Activated CD4-positive, alpha-beta T cell treated with anti-CD3 and anti-CD28 coated beads, Interleukin-2, amount 50 U/mL, for 48 hours (primary cell): ENCODE data around the gene CNTNAP2.
"Not testable (repeated sequence)": the region's sequence is repeated elsewhere in the genome, so short reads cannot be mapped to it uniquely, and the experiment has no call there.

Source experiments
- DNase-seq, 2 experiments: peaks; one replicate each; pipeline ENCODE4 v3.0.0-alpha.2; 2020

The CNTNAP2 gene

DNA sequence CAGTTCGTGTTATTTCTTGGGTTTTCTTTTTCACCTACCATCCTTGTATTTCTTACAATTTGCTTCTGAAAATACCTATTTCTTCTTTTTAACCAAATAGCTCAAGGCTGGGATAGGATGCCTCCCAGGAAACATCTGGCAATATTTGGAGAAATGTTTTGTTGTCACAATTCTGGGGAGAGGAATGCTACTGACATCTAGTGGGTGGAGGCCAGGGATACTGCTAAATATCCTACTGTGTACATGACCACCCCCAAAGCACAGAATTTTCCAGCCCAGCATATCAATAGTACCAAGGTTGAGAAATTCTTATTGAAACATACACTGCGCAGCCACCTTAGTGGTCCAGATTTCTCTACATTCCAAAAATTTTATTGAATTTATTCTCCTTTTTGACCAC, 55.5 kb downstream of the CNTNAP2 start:
- no peak for DNase-seq

GRCh38 chr7:146175716-146176115, 59.1 kb downstream of the CNTNAP2 start:
- no peak for DNase-seq

DNA sequence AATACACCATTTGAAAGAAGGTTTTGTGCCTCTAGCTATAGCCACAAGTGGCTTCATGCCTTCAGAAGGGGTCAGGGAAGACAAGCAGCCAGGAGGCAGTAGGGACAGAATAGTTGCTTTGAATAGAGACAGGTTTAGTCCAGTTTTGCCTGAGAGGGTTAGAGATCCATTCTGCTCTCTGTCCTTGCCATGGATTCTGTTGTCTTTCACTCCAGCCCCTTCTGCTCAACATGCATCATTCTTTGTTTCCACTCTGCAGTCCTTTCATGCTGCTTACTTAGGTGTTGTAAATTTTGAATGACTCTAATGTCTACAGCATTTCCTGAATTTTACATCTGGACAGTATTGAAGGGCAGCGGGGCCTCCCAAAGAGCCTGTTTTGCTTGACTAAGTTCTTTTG, 60.3 kb downstream of the CNTNAP2 start:
- no peak for DNase-seq

- no peak for DNase-seq
Measured at GRCh38 chr7:146177301-146177700, 60.7 kb downstream of the CNTNAP2 start.

- no peak for DNase-seq
Measured at GRCh38 chr7:146185844-146186243, 69.2 kb downstream of the CNTNAP2 start.

DNA sequence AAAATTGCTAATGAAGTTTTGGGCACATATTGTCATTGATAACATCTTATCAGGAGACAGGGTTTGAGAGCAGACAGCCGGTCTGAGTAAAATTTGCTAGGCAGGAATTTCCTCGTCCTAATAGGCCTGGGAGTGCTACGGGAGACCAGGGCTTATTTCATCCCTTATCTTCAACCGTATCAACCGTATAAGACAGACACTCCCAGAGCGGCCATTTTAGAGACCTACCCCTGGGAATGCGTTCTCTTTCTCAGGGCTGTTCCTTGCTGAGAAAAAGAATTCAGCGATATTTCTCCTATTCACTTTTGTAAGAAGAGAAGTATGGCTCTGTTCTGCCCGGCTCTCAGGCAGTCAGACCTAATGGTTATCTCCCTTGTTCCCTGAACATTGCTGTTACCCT, 74.8 kb downstream of the CNTNAP2 start:
- not testable (repeated sequence) for DNase-seq

GRCh38 chr7:146201945-146202344, 85.3 kb downstream of the CNTNAP2 start:
- DNase-seq, result no peak

GRCh38 chr7:146206270-146206669, 89.7 kb downstream of the CNTNAP2 start:
- DNase-seq, result no peak

DNA sequence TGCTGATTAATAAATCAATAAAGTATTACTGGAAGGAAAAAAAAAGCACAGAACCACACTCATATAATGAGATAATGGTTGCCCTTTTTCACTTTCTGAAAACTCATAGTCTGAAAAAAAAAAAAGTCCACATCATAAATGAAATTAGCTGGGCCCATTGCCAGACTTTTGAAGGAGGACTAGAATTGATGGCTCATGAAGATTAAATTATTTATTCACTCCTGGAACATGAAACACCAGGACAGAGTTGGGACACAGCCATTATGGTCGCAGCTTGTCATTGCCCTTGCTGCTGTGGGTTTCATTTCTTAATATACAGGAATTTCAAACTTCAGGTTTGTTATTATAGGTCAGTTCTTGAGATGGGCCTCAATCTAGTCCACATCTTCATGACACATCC, 91.9 kb downstream of the CNTNAP2 start:
- no peak for DNase-seq

GRCh38 chr7:146214842-146215241, 98.2 kb downstream of the CNTNAP2 start:
- DNase-seq, result no peak

- DNase-seq, result no peak
Measured at GRCh38 chr7:146216396-146217041, 99.9 kb downstream of the CNTNAP2 start.

GRCh38 chr7:146223851-146224250, 107.2 kb downstream of the CNTNAP2 start:
- DNase-seq, result no peak

DNA sequence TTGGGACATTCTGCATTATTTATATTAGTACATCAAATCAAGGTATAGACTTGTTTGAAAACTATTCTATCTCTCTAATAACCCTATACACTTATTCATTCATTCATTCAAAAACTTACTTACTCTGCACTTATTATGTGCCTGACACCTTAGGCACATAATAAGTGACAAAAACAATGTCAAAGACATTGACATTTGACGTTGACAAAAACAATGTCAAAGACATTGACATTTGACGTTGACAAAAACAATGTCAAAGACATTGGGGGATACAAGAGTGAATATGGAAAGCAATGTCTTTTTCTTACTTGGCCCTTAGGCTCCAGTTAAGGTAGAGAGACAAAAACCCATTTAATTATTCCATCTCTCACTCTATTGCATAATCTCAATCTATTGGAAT, 116.0 kb downstream of the CNTNAP2 start:
- no peak for DNase-seq

DNA sequence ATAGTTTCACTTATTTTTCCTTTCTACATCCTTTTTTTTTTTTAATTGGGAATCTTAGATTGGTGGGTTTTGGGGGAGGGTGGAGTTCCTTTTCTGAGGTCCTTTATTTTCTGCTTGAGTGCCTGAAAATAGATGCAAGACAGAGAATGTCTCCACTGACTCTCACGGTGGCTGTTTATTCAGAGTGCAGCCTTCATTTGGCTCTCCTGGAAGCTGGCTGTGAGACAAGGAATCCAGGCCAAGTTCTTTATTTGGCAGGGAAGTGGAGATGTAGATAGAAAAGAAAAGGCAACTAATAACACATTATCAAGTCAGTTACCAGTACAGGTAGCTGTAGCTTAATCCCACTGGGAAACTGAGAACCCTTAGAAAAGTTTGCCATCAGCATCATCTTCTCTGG, 118.6 kb downstream of the CNTNAP2 start:
- DNase-seq, result no peak

- no peak for DNase-seq
Measured at GRCh38 chr7:146242661-146243060, 126.1 kb downstream of the CNTNAP2 start.

DNA sequence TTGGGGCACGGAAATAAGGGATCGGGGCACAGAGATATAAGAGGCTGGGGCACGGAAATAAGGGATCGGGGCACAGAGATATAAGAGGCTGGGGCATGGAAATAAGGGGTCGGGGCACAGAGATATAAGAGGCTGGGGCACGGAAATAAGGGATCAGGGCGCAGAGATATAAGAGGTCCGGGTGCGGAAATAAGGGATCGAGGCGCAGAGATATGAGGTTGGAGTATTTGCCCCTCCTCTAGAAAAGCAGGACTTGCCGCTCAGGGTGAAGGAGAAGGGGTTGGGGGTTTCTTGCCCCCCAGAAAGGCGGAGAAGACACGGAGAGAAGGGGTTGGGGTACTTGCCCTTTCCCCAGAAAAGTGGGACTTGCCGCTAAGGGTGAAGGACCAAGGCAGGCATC, 131.4 kb downstream of the CNTNAP2 start:
- DNase-seq, result not testable (repeated sequence)

DNA sequence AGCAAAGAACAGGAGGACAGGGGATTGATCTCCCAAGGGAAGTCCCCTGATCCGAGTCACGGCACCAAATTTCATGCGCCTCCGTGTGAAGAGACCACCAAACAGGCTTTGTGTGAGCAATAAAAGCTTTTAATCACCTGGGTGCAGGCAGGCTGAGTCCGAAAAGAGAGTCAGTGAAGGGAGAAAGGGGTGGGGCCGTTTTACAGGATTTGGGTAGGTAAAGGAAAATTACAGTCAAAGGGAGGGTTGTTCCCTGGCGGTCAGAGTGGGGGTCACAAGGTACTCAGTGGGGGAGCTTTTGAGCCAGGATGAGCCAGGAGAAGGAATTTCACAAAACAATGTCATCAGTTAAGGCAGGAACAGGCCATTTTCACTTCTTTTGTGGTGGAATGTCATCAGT, 132.1 kb downstream of the CNTNAP2 start:
- not testable (repeated sequence) for DNase-seq

- no peak for DNase-seq
Measured at GRCh38 chr7:146249272-146249671, 132.7 kb downstream of the CNTNAP2 start.

- no peak for DNase-seq
Measured at GRCh38 chr7:146255609-146256008, 139.0 kb downstream of the CNTNAP2 start.

DNA sequence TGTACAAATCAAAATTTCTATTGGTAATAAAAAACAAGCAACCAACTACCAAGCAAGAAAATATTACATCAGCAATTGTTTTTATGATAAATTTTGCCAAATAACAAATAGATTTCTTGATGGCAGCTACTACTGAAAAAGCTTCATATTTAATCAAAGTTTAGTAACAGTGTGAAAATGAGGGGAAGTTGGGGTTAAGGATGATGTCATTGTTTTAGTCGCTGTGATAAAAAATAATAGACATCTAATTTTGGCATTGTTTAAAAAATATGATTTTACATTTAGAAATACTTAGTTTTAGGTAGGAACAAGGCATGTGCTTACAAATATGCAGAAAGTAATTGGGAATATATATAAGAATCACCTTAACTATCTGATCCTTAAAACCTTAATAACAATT, 145.9 kb downstream of the CNTNAP2 start:
- no peak for DNase-seq

DNA sequence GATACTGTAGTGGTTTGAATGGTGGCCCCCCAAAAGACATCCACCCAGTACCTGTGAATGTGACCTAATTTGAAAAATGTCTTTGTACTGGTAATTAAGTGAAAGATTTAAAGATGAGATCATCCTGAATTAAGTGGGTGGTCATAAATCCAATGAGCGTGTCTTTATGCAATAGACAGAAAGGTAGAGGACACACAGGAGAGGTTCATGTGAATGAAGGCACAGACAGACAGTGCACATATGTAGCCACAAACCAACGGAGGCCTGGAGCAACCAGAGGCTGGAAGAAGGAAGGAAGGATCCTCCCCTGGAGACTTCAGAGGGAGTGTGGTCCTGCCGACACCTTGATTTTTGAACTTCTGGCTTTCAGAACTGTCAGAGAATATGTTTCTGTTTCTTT, 160.3 kb downstream of the CNTNAP2 start:
- no peak for DNase-seq

GRCh38 chr7:146285418-146285817, 168.8 kb downstream of the CNTNAP2 start:
- no peak for DNase-seq

DNA sequence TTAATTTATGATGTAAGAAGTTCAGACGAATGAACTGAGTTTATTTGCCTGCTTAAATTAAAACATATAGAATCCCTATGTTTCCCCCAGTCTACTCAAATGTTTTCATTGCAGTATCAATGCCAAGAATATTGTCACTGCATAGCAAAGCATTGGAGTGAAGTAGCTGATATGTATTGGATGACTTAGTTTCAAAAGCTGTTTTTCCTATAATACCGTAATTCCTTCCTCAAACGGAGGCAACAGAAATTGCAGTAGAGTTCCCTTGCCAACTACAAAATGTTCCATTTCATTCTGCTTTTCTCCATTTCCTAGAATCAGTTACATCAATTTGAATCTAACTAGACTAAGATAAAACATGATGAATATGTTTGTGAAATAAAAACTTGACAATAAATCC, 174.1 kb downstream of the CNTNAP2 start:
- no peak for DNase-seq

- no peak for DNase-seq
Measured at GRCh38 chr7:146291900-146292299, 175.3 kb downstream of the CNTNAP2 start.

DNA sequence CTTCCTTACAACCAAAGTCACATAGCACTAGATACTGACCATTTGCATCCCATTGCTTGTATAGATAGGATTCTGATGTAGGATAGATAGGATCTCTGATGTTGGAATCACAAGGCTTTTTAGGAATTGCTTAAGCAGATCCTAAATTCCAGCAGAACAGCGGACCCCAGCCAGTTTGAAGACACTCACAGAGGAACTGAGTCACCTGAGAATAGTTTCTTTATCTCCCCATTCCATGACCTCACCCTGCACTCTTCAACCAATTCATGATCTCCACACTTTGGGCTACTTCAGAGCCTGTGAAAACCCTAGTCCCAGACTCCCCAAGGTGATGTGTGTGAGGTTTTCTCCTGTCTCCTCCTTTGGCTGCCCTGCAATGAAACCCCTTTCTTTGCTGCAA, 179.4 kb downstream of the CNTNAP2 start:
- DNase-seq, result no peak

GRCh38 chr7:146314962-146315361, 198.4 kb downstream of the CNTNAP2 start:
- no peak for DNase-seq
